Endothelial cell (in vitro differentiated cells): ENCODE measurements around the gene NLRP10. TPM values are rescaled to one million over a fixed set of nuclear protein-coding genes. Genes with fewer than 3 reads are reported as not detected.

Experiments used
- DNase-seq: peaks from one replicate; pipeline ENCODE4 v3.0.0; 2021; ENCODE audit warnings: low spot score
- H3K27ac Mint-ChIP-seq: one replicate; pipeline ENCODE4 v1.8.0; 2021; ENCODE audit warnings: mixed read lengths, inconsistent platforms; ENCODE audit not compliant: unreplicated experiment
- H3K27me3 Mint-ChIP-seq: one replicate; pipeline ENCODE4 v1.8.0; 2021; ENCODE audit warnings: mild to moderate bottlenecking, moderate library complexity, mixed read lengths, inconsistent platforms; ENCODE audit not compliant: unreplicated experiment
- H3K36me3 Mint-ChIP-seq: one replicate; pipeline ENCODE4 v1.8.0; 2021; ENCODE audit warnings: mild to moderate bottlenecking, low read depth, mixed read lengths, inconsistent platforms; ENCODE audit not compliant: unreplicated experiment
- H3K4me1 Mint-ChIP-seq: one replicate; pipeline ENCODE4 v1.8.0; 2021; ENCODE audit warnings: mild to moderate bottlenecking, mixed read lengths, inconsistent platforms; ENCODE audit not compliant: unreplicated experiment
- H3K4me3 Mint-ChIP-seq: one replicate; pipeline ENCODE4 v1.8.0; 2021; ENCODE audit warnings: mild to moderate bottlenecking, mixed read lengths, inconsistent platforms; ENCODE audit not compliant: unreplicated experiment
- H3K9me3 Mint-ChIP-seq: one replicate; pipeline ENCODE4 v1.8.0; 2021; ENCODE audit warnings: mixed read lengths, inconsistent platforms; ENCODE audit not compliant: unreplicated experiment
- total RNA-seq: library from RNA; stranded (reverse); fragmentation: NEBNext Ultra II Directional; extraction: Animal tissue kit (Norgen Biotek cat#: 25700); gene quantifications from one replicate; pipeline ENCODE4 v1.2.1, GENCODE V29; 2021; ENCODE audit not compliant: unreplicated experiment
- TF ChIP-seq, protein P1 (sequence below): fragments of 200-600 bp; sonication (generic); IDR thresholded peaks from one replicate; pipeline ENCODE4 v1.5.0; 2021; ENCODE audit warnings: antibody characterized with exemption; ENCODE audit not compliant: unreplicated experiment

NLRP10 gene
- total RNA-seq, 1 donor from 2014 or later: not detected

DNA sequence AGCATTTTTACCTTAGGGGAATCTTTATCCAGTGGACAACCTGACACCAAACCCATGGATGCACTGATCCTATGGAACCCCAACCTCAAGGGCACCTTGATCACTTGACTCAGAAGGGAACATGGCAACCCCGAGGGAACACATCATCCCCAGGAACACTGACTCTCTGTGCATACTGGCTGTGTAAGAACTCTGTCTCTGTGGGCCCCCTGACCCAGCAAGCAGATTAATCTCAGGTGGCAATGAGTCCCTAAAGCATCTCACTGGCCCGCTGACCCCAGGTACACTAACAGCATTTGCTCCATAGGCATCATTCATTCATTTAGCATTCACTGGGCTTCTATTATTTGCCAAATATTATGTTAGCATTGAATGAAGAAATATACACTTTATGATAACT lies 38.8 kb upstream of the NLRP10 start:
- Mint-ChIP-seq H3K4me3 (no peak overlapping the region), H3K27ac (no peak overlapping the region), H3K27me3 (peaks cover 6% of the 10 kb centered on the region), H3K36me3 (no peaks in the 10 kb centered on the region), H3K9me3 (no peaks in the 10 kb centered on the region), H3K4me1 (no peaks in the 10 kb centered on the region)
- no peak for DNase-seq
- TF ChIP-seq, protein P1, sequence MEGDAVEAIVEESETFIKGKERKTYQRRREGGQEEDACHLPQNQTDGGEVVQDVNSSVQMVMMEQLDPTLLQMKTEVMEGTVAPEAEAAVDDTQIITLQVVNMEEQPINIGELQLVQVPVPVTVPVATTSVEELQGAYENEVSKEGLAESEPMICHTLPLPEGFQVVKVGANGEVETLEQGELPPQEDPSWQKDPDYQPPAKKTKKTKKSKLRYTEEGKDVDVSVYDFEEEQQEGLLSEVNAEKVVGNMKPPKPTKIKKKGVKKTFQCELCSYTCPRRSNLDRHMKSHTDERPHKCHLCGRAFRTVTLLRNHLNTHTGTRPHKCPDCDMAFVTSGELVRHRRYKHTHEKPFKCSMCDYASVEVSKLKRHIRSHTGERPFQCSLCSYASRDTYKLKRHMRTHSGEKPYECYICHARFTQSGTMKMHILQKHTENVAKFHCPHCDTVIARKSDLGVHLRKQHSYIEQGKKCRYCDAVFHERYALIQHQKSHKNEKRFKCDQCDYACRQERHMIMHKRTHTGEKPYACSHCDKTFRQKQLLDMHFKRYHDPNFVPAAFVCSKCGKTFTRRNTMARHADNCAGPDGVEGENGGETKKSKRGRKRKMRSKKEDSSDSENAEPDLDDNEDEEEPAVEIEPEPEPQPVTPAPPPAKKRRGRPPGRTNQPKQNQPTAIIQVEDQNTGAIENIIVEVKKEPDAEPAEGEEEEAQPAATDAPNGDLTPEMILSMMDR: no peak

DNA sequence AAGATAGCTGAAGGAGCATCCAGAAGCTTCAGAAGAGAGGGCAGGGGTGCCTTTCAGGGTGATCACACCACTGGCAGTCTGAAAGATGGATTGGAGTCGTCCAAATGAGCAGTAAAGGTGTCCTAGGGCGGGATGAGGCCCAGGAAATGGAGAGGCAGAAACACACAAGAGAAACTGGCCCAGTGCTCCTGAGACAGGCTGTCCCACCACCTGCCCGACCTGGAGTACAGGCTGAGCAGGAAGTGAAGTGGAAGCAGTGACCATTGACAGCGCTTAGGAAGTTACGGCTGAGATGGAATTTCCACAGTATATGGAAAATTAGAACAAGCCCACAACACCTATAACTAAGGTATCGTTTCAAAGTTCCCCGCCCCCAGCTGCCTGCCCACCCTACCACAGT lies 37.9 kb upstream of the NLRP10 start:
- H3K9me3 Mint-ChIP-seq: no peaks in the 10 kb centered on the region
- H3K4me3 Mint-ChIP-seq: no peak overlapping the region
- H3K4me1 Mint-ChIP-seq: no peaks in the 10 kb centered on the region
- no peaks in the 10 kb centered on the region for H3K36me3 Mint-ChIP-seq
- TF ChIP-seq, protein P1: no peak
- no peak for DNase-seq
- no peak overlapping the region for H3K27ac Mint-ChIP-seq
- peaks cover 6% of the 10 kb centered on the region for H3K27me3 Mint-ChIP-seq

DNA sequence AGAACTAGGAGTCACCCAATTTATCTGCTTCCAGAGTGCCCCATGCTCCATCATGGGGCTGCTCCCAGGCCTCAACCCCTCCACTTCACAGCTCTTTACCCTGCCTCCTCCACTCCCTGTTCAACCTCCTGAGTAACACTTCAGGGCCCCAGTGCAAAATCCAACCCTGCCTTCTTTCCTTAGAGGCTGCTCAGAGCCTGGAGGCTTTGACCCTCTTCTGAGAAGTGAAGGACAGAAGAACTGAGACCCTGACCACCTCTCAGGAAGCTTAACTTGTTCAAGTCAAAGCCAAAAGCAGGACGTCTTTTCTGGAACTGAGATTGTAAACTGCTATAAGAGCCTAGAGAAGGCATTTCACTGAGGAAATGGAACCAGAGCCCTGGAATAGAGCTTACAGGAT lies 37.4 kb upstream of the NLRP10 start:
- Mint-ChIP-seq H3K36me3 (no peaks in the 10 kb centered on the region), H3K27ac (no peak overlapping the region), H3K27me3 (peaks cover 6% of the 10 kb centered on the region), H3K4me1 (no peaks in the 10 kb centered on the region), H3K4me3 (no peak overlapping the region), H3K9me3 (no peaks in the 10 kb centered on the region)
- DNase-seq: no peak
- TF ChIP-seq, protein P1: no peak

DNA sequence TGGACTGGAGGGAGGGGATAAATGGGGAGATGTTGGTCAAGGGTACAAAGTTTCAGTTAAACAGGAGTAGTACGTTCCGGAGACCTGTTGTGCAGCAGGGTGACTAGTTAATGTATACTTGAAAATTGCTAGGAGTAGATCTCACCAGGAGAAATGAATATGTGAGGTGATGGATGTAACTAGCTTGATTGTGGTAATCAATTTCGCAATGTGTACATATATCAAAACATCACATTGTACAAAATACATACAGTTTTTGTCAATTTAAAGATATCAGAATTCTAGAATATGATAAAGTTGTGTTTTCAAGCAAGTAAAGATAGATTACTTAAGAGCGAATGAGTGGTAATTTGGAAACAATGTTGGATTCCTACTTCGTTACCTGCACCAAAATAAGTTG lies 35.1 kb upstream of the NLRP10 start:
- DNase-seq: no peak
- Mint-ChIP-seq H3K36me3 (peaks cover 20% of the 10 kb centered on the region), H3K27ac (no peak overlapping the region), H3K4me1 (peaks cover 8% of the 10 kb centered on the region), H3K4me3 (no peak overlapping the region), H3K27me3 (peaks cover 6% of the 10 kb centered on the region), H3K9me3 (no peaks in the 10 kb centered on the region)
- TF ChIP-seq, protein P1: no peak

DNA sequence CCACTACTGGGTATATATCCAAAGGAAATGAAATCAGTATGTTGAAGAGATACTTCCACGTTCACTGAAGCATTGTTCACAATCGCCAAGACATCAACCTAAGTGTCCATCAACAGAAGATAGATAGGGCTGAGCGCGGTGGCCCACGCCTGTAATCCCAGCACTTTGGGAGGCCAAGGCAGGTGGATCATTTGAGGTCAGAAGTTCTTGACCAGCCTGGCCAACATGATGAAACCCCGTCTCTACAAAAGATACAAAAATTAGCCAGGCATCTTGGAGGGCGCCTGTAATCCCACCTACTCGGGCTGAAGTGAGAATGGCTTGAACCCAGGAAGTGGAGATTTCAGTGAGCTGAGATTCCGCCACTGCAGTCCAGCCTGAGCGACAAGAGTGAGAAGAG lies 34.5 kb upstream of the NLRP10 start:
- DNase-seq: no peak
- TF ChIP-seq, protein P1: no peak
- Mint-ChIP-seq H3K9me3 (no peaks in the 10 kb centered on the region), H3K27me3 (peaks cover 6% of the 10 kb centered on the region), H3K4me3 (no peak overlapping the region), H3K36me3 (peaks cover 25% of the 10 kb centered on the region), H3K27ac (no peak overlapping the region), H3K4me1 (peaks cover 14% of the 10 kb centered on the region)
